ENCODE results near the gene CCDC85A. TPM values are rescaled to one million over a fixed set of nuclear protein-coding genes. Genes with fewer than 3 reads are reported as not detected.

Gene CCDC85A
- total RNA-seq (2022; extraction: Qiagen RNA extraction; ENCODE audit: low read depth) = 0.10 to 0.23 TPM (median 0.19 TPM) in 5 replicates

GRCh38 chr2:56183643-56184499 is at the start of gene CCDC85A:
CCDC85A (plus strand) TSS chr2:56183990; CDS start chr2:56184625, 635 bp downstream.

